H1 (cell line): Measurements from ENCODE around the gene FADD. TPM values are rescaled to one million over a fixed set of nuclear protein-coding genes. Genes with fewer than 3 reads are reported as not detected.
A peak's percentile ranks its signal among the peaks of the same experiment; 100 is the strongest.

Experiments
- CHD7 ChIP-seq: fragments of 300-600 bp; sonication (generic); IDR thresholded peaks from 2 replicates; pipeline ENCODE4 v1.7.1; 2012; ENCODE audit warnings: low read length, moderate library complexity, mild to moderate bottlenecking, inconsistent platforms; ENCODE audit not compliant: insufficient replicate concordance
- EZH2 ChIP-seq: fragments of 200-600 bp; sonication (generic); IDR thresholded peaks from 2 replicates; pipeline ENCODE4 v1.7.1; 2012; ENCODE audit warnings: low read depth, mild to moderate bottlenecking, moderate library complexity, low read length, inconsistent platforms; ENCODE audit not compliant: severe bottlenecking
- GTF2F1 ChIP-seq: IDR thresholded peaks from 2 replicates; pipeline ENCODE4 v1.6.1; 2012; ENCODE audit warnings: low read depth, low read length, improper control_type of control experiment, borderline replicate concordance
- HDAC2 ChIP-seq, 2 experiments: fragments of 300-600 bp in 1 of 2; sonication (generic) in 1 of 2; IDR thresholded peaks; 2 replicates each; pipeline ENCODE4 v1.6.1; 2011 to 2012; ENCODE audit warnings: low read depth in 2 of 2, low read length in 2 of 2, mild to moderate bottlenecking in 2 of 2, moderate library complexity in 2 of 2, borderline replicate concordance in 1 of 2, inconsistent platforms in 1 of 2
- KDM5A ChIP-seq: fragments of 200-600 bp; IDR thresholded peaks from 2 replicates; pipeline ENCODE4 v1.7.1; 2012; ENCODE audit warnings: mild to moderate bottlenecking, low read length, inconsistent platforms, mixed read lengths
- RAD21 ChIP-seq, 2 experiments: IDR thresholded peaks in 1 of 2; conservative IDR thresholded peaks in 1 of 2; 2 replicates each; pipeline ENCODE4 v1.6.1; 2011; ENCODE audit warnings: low read depth in 2 of 2, low read length in 2 of 2, improper control_type of control experiment in 1 of 2, inconsistent platforms in 1 of 2, mild to moderate bottlenecking in 1 of 2, moderate library complexity in 1 of 2
- TAF7 ChIP-seq: optimal IDR thresholded peaks from 2 replicates; pipeline ENCODE3; 2011; ENCODE audit warnings: low read depth, mild to moderate bottlenecking, inconsistent platforms, low read length, moderate library complexity, borderline replicate concordance
- polyA plus RNA-seq, 7 experiments: library from polyadenylated mRNA; depleted of rRNA in 3 of 7; stranded (reverse) in 5 of 7; unstranded in 2 of 7; fragments of >200 nt in 5 of 7; fragments of 200-250 nt in 2 of 7; gene quantifications; 1 replicate in 5 of 7; 2 replicates in 1 of 7; 4 replicates in 1 of 7; pipeline versions ENCODE4 v1.2.1 to v1.2.3, GENCODE V29; 2011 to 2013; ENCODE audit warnings: missing spikeins in 2 of 7, mixed read lengths in 2 of 7
- total RNA-seq: library from RNA; stranded (reverse); fragmentation: NEBNext Ultra II Directional; extraction: Animal tissue kit (Norgen Biotek cat#: 25700); gene quantifications from 2 replicates; pipeline ENCODE4 v1.2.1, GENCODE V29; 2021

The FADD gene
- total and polyA plus RNA-seq, 2 of the 8 experiments (the other 6 are each of a cell fraction or from before 2014, with no cell fraction given): 29.0 to 43.9 TPM

GRCh38 chr11:70191495-70192140 lies 11.5 kb upstream of the FADD start (continued):
- TF ChIP-seq CHD7 (no peak), KDM5A (no peak), RAD21 (IDR thresholded peaks at IDR 0.05 in 1 of 2, conservative IDR thresholded peaks at IDR 0.05 in 1 of 2; ENCODE audit: low read depth in 2 of 2, low read length in 2 of 2) (peak; percentile 98 to 100), TAF7 (no peak), GTF2F1 (peak; percentile 40; the same call in 1 of the 2 replicates), EZH2 (no peak), HDAC2 (IDR thresholded peaks at IDR 0.05; ENCODE audit: borderline replicate concordance in 1 of 2, low read depth in 2 of 2, low read length in 2 of 2) (no peak)
